A549 (cell line): Measurements from ENCODE around the gene GSE1. TPM values are rescaled to one million over a fixed set of nuclear protein-coding genes. Genes with fewer than 3 reads are reported as not detected.

Source experiments
- ATAC-seq, 2 experiments: fragments of 200-7000 bp in 1 of 2; fragments of >200 bp in 1 of 2; cut with Nextera tagmentation in 1 of 2; cut with Tn5 transposase in 1 of 2; 3 replicates each; pipeline versions ENCODE4 v1.8.0 to v1.9.1; 2018 to 2020; ENCODE audit warnings: mild to moderate bottlenecking in 1 of 2, moderate library complexity in 1 of 2
- CTCF ChIA-PET: fragments of 300-600 bp; sonication (Branson Sonifier 250); formaldehyde crosslinking; extraction: SDS; loops from one replicate; lab custom pipeline; 2021; ENCODE audit warnings: antibody characterized with exemption, inconsistent platforms; lab: Yijun Ruan, JAX
- POLR2A ChIA-PET: fragments of 350-600 bp; formaldehyde crosslinking; extraction: SDS; loops from one replicate; lab custom pipeline; 2021; ENCODE audit warnings: antibody characterized with exemption, inconsistent platforms; lab: Yijun Ruan, JAX
- DNase-seq, 2 experiments: peaks; one replicate each; pipeline versions ENCODE4 v3.0.0 to v3.0.0-alpha.2; 2011 to 2016; ENCODE audit warnings: low read depth in 1 of 2, low spot score in 1 of 2
- FAIRE-seq: peaks from 2 replicates; lab custom pipeline; 2011; peaks lifted over from hg19 to GRCh38; lab: Jason Lieb, UNC
- H3K27ac ChIP-seq, 2 experiments: fragments of >200 bp; sonication (Bioruptor Twin); formaldehyde crosslinking; 3 replicates each; pipeline ENCODE4 v1.5.1; 2016 to 2017
- H3K4me1 ChIP-seq: fragments of >200 bp; sonication (Bioruptor Twin); formaldehyde crosslinking; 3 replicates; pipeline ENCODE4 v1.6.1; 2016
- H3K4me2 ChIP-seq: fragments of >200 bp; sonication (Bioruptor Twin); formaldehyde crosslinking; 3 replicates; pipeline ENCODE4 v1.6.1; 2016
- H3K4me3 ChIP-seq: fragments of >200 bp; sonication (Bioruptor Twin); formaldehyde crosslinking; 3 replicates; pipeline ENCODE4 v1.5.1; 2016
- H3K9me3 ChIP-seq: fragments of >200 bp; sonication (Bioruptor Twin); formaldehyde crosslinking; 3 replicates; pipeline ENCODE4 v1.6.1; 2016
- EHF ChIP-seq: fragments of 250-450 bp; sonication (Bioruptor Pico); IDR thresholded peaks from 2 replicates; pipeline ENCODE4 v1.5.0; 2020; ENCODE audit warnings: mild to moderate bottlenecking
- FOSB ChIP-seq: fragments of 250-450 bp; sonication (Bioruptor Pico); IDR thresholded peaks from 2 replicates; pipeline ENCODE4 v1.5.0; 2020; ENCODE audit warnings: mild to moderate bottlenecking, moderate library complexity
- HDAC2 ChIP-seq: fragments of 200-600 bp; sonication (generic); IDR thresholded peaks from 2 replicates; pipeline ENCODE4 v1.6.1; 2016
- HOXA7 ChIP-seq: fragments of 250-450 bp; sonication (Bioruptor Pico); IDR thresholded peaks from 2 replicates; pipeline ENCODE4 v1.5.0; 2020; ENCODE audit warnings: mild to moderate bottlenecking, moderate library complexity
- HOXB13 ChIP-seq: fragments of 250-450 bp; sonication (Bioruptor Pico); IDR thresholded peaks from 2 replicates; pipeline ENCODE4 v1.5.0; 2020; ENCODE audit warnings: low read depth, mild to moderate bottlenecking, moderate library complexity
- JUNB ChIP-seq: fragments of >200 bp; sonication (Bioruptor Twin); formaldehyde crosslinking; IDR thresholded peaks from 2 replicates; pipeline ENCODE4 v1.6.1; 2016
- NFE2L2 ChIP-seq: fragments of 150-350 bp; conservative IDR thresholded peaks from 2 replicates; pipeline ENCODE4 v1.6.1; 2014; ENCODE audit warnings: low read length
- POLR2A ChIP-seq: IDR thresholded peaks from 2 replicates; pipeline ENCODE4 v1.6.1; 2012; ENCODE audit warnings: mild to moderate bottlenecking, low read length
- RCOR1 ChIP-seq: fragments of 150-350 bp; IDR thresholded peaks from 2 replicates; pipeline ENCODE4 v1.6.1; 2014; ENCODE audit warnings: antibody characterized with exemption, low read length, low read depth
- SMC3 ChIP-seq: fragments of >200 bp; sonication (Bioruptor Twin); formaldehyde crosslinking; IDR thresholded peaks from 3 replicates; pipeline ENCODE4 v1.6.1; 2018; ENCODE audit warnings: inconsistent platforms
- SREBF2 ChIP-seq: fragments of 450-650 bp; IDR thresholded peaks from 2 replicates; pipeline ENCODE4 v1.6.1; 2014; ENCODE audit warnings: mild to moderate bottlenecking, moderate library complexity
- ZC3H11A ChIP-seq: fragments of 450-650 bp; IDR thresholded peaks from 2 replicates; pipeline ENCODE4 v1.6.1; 2014; ENCODE audit warnings: antibody characterized with exemption, mild to moderate bottlenecking
- ZFP36 ChIP-seq: fragments of 450-650 bp; IDR thresholded peaks from 2 replicates; pipeline ENCODE4 v1.6.1; 2014; ENCODE audit warnings: borderline replicate concordance; ENCODE audit not compliant: partially characterized antibody
- ZNF302 ChIP-seq: fragments of 250-450 bp; sonication (Bioruptor Pico); IDR thresholded peaks from 2 replicates; pipeline ENCODE4 v1.9.0; 2021; ENCODE audit warnings: inconsistent platforms, mild to moderate bottlenecking, moderate library complexity
- WGBS: methylation state at CpG from one replicate; pipeline ENCODE4 v1.1.6; 2017; ENCODE audit errors: missing lambda C conversion rate; 5-methylcytosine and 5-hydroxymethylcytosine counted together
- polyA plus RNA-seq, 4 experiments: library from polyadenylated mRNA; depleted of rRNA in 3 of 4; stranded (reverse); fragments of >200 nt; fragmentation: RNase III in 1 of 4; extraction: RNeasy Plus Mini Kit Qiagen cat#74134 plus additional on column Dnase treatment in 1 of 4; gene quantifications; 2 replicates in 3 of 4; 3 replicates in 1 of 4; pipeline ENCODE4 v1.2.3, GENCODE V29; 2011 to 2017
- TF ChIP-seq, protein P1 (sequence below): fragments of >200 bp; sonication (Bioruptor Twin); formaldehyde crosslinking; IDR thresholded peaks from 3 replicates; pipeline ENCODE4 v1.5.1; 2016
- TF ChIP-seq, protein P2 (sequence below): fragments of 200-600 bp; sonication (generic); IDR thresholded peaks from 2 replicates; pipeline ENCODE4 v1.6.1; 2016; ENCODE audit warnings: antibody characterized with exemption, mild to moderate bottlenecking, moderate library complexity
- TF ChIP-seq, protein P3 (sequence below): IDR thresholded peaks from 2 replicates; pipeline ENCODE4 v1.6.1; 2012
- TF ChIP-seq, protein P4 (sequence below): fragments of 150-350 bp; IDR thresholded peaks from 2 replicates; pipeline ENCODE4 v1.6.1; 2014; ENCODE audit warnings: low read depth, mild to moderate bottlenecking, low read length

GSE1 gene
- polyA plus RNA-seq, 2 of the 4 experiments (the other 2 are of a cell fraction), result 20.7 to 24.3 TPM

DNA sequence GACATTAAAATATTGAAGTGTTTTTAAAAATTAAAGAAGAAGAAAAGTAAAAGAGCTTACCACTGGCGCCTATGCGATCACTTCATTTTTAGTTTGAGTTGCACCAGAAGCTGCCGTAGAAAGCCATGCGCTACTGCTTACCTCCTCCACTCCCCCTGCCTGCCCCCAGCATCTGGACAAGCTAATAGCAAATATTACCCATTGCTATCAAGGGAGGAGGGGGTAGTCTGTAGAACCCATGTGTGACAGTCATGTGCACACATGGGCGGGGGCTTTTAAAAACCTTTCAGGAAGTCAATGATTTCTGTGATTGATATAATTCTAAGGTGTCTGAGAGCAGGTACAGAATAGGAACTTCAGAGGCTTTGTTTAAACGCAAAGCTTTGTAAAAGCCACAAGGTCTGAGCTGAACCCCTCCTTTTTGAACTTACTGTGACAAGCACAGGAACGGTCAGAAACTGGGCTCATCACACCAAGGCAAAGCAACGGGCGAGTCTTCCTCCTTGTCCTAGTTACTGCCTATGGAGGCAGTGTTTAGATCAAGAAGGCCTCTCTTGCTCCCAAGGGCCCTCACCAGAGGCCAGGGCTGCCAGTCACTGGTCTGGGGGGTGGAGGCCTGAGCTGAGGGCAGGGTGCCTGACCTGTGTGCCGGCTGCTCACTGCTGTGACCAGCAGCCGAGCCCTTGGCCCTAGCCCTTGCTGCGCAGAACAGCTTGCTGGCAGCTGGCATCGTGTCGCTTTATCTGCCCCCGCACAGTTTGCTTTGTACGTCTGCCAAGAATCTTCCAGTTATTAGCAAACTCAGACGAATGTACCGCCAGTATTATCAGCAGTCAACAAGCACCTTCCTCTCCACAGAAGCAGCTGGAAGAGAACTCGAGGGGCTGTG is 60.7 kb downstream of the GSE1 start:
- TF ChIP-seq ZFP36 (no peak), NFE2L2 (no peak), RCOR1 (no peak), FOSB (CRISPR knock-in tag) (no peak), HDAC2 (no peak), EHF (no peak), SREBF2 (no peak), JUNB (no peak), POLR2A (no peak), ZC3H11A (no peak), SMC3 (no peak), HOXA7 (no peak)
- TF ChIP-seq, protein P1, sequence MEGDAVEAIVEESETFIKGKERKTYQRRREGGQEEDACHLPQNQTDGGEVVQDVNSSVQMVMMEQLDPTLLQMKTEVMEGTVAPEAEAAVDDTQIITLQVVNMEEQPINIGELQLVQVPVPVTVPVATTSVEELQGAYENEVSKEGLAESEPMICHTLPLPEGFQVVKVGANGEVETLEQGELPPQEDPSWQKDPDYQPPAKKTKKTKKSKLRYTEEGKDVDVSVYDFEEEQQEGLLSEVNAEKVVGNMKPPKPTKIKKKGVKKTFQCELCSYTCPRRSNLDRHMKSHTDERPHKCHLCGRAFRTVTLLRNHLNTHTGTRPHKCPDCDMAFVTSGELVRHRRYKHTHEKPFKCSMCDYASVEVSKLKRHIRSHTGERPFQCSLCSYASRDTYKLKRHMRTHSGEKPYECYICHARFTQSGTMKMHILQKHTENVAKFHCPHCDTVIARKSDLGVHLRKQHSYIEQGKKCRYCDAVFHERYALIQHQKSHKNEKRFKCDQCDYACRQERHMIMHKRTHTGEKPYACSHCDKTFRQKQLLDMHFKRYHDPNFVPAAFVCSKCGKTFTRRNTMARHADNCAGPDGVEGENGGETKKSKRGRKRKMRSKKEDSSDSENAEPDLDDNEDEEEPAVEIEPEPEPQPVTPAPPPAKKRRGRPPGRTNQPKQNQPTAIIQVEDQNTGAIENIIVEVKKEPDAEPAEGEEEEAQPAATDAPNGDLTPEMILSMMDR, result no peak
- TF ChIP-seq, protein P2, sequence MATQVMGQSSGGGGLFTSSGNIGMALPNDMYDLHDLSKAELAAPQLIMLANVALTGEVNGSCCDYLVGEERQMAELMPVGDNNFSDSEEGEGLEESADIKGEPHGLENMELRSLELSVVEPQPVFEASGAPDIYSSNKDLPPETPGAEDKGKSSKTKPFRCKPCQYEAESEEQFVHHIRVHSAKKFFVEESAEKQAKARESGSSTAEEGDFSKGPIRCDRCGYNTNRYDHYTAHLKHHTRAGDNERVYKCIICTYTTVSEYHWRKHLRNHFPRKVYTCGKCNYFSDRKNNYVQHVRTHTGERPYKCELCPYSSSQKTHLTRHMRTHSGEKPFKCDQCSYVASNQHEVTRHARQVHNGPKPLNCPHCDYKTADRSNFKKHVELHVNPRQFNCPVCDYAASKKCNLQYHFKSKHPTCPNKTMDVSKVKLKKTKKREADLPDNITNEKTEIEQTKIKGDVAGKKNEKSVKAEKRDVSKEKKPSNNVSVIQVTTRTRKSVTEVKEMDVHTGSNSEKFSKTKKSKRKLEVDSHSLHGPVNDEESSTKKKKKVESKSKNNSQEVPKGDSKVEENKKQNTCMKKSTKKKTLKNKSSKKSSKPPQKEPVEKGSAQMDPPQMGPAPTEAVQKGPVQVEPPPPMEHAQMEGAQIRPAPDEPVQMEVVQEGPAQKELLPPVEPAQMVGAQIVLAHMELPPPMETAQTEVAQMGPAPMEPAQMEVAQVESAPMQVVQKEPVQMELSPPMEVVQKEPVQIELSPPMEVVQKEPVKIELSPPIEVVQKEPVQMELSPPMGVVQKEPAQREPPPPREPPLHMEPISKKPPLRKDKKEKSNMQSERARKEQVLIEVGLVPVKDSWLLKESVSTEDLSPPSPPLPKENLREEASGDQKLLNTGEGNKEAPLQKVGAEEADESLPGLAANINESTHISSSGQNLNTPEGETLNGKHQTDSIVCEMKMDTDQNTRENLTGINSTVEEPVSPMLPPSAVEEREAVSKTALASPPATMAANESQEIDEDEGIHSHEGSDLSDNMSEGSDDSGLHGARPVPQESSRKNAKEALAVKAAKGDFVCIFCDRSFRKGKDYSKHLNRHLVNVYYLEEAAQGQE, result no peak
- TF ChIP-seq, protein P3, sequence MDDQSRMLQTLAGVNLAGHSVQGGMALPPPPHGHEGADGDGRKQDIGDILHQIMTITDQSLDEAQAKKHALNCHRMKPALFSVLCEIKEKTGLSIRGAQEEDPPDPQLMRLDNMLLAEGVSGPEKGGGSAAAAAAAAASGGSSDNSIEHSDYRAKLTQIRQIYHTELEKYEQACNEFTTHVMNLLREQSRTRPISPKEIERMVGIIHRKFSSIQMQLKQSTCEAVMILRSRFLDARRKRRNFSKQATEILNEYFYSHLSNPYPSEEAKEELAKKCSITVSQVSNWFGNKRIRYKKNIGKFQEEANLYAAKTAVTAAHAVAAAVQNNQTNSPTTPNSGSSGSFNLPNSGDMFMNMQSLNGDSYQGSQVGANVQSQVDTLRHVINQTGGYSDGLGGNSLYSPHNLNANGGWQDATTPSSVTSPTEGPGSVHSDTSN, result no peak
- TF ChIP-seq, protein P4, sequence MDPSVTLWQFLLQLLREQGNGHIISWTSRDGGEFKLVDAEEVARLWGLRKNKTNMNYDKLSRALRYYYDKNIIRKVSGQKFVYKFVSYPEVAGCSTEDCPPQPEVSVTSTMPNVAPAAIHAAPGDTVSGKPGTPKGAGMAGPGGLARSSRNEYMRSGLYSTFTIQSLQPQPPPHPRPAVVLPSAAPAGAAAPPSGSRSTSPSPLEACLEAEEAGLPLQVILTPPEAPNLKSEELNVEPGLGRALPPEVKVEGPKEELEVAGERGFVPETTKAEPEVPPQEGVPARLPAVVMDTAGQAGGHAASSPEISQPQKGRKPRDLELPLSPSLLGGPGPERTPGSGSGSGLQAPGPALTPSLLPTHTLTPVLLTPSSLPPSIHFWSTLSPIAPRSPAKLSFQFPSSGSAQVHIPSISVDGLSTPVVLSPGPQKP, result no peak
- ChIA-PET CTCF (interaction anchor here (0.7 to 12.4 kb wide), 17 partner anchors 9 to 421 kb away, joined by 3 to 128 read pairs (median 4); no protein-coding TSS in a partner anchor), POLR2A (interaction anchor here (0.5 kb wide), 1 partner anchor 427 kb away, joined by 3 read pairs; no protein-coding TSS in a partner anchor)
- DNase-seq (no peak), ATAC-seq (peak in 1 of 2 experiments; percentile 24; a peak in 2 of 6 replicates), FAIRE-seq (no peak)
- no peak overlapping the region for H3K4me3 ChIP-seq
- 80% methylated on average over 19 of the region's 19 CpGs for WGBS
- H3K4me1 ChIP-seq, result no peaks in the 10 kb centered on the region
- H3K4me2 ChIP-seq, result no peak overlapping the region
- no peaks in the 10 kb centered on the region for H3K9me3 ChIP-seq
- H3K27ac ChIP-seq, result no peak overlapping the region

DNA sequence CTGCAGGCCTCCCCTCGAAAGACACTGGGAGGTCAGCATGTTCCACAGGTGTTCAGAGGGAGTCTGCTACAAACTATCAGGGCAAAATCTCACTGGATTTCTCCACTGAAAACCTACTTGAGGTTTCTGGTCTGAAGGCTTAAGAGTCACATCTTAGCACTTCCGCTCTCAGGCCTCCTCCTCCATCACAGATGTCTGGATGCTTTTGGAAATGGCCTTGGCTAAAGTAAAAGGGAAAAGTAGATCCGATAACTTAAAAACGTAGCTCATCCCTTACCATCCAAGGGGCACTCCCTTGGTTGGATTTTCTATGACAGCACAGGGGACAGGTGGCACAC is 61.3 kb downstream of the GSE1 start:
- Histone ChIP-seq H3K9me3 (no peaks in the 10 kb centered on the region), H3K27ac (no peak overlapping the region), H3K4me3 (no peak overlapping the region), H3K4me1 (no peaks in the 10 kb centered on the region), H3K4me2 (no peak overlapping the region)
- TF ChIP-seq HOXB13 (no peak), ZNF302 (no peak)
- no peak for ATAC-seq
- ChIA-PET POLR2A (interaction anchor here (0.5 kb wide), 1 partner anchor 428 kb away, joined by 3 read pairs; no protein-coding TSS in a partner anchor), CTCF (interaction anchor here (0.7 to 12.4 kb wide), 17 partner anchors 8 to 422 kb away, joined by 3 to 128 read pairs (median 4); no protein-coding TSS in a partner anchor)
- DNase-seq, result no peak
- no peak for FAIRE-seq
- 93% methylated on average over 4 of the region's 4 CpGs for WGBS
